HepG2 (cell line): ENCODE data around the gene CMTM3. TPM values are rescaled to one million over a fixed set of nuclear protein-coding genes. Genes with fewer than 3 reads are reported as not detected.

ENCODE experiments used
- ARHGAP35 ChIP-seq: sonication (generic); formaldehyde crosslinking; IDR thresholded peaks from 2 replicates; pipeline ENCODE4 v1.9.0; 2022; ENCODE audit warnings: mild to moderate bottlenecking, inconsistent platforms, moderate library complexity, missing genetic modification reagents, borderline replicate concordance
- ELF3 ChIP-seq: IDR thresholded peaks from 2 replicates; pipeline ENCODE4 v1.6.1; 2016; ENCODE audit warnings: missing genetic modification reagents, missing compliant biosample characterization
- IKZF4 ChIP-seq: sonication (generic); formaldehyde crosslinking; IDR thresholded peaks from 2 replicates; pipeline ENCODE4 v1.5.1; 2020; ENCODE audit warnings: borderline replicate concordance, mild to moderate bottlenecking, low read depth, missing genetic modification reagents; ENCODE audit errors: not compliant biosample characterization
- RBFOX2 ChIP-seq: fragments of 200-400 bp; formaldehyde crosslinking; IDR thresholded peaks from 2 replicates; pipeline ENCODE4 v1.6.1; 2017; ENCODE audit warnings: low read depth, mild to moderate bottlenecking, low read length
- TEAD3 ChIP-seq: optimal IDR thresholded peaks from 2 replicates; pipeline ENCODE3; 2016; ENCODE audit warnings: borderline replicate concordance
- ZFAT ChIP-seq: sonication (generic); formaldehyde crosslinking; conservative IDR thresholded peaks from 2 replicates; pipeline ENCODE4 v1.8.1; 2023; ENCODE audit warnings: missing genetic modification reagents, inconsistent platforms
- ZFP41 ChIP-seq: sonication (generic); formaldehyde crosslinking; IDR thresholded peaks from 2 replicates; pipeline ENCODE4 v1.4.0; 2020; ENCODE audit warnings: mild to moderate bottlenecking, missing genetic modification reagents, borderline replicate concordance
- ZNF224 ChIP-seq: sonication (generic); formaldehyde crosslinking; IDR thresholded peaks from 2 replicates; pipeline ENCODE4 v1.5.0; 2020; ENCODE audit warnings: mild to moderate bottlenecking, missing genetic modification reagents
- ZNF230 ChIP-seq: sonication (generic); formaldehyde crosslinking; IDR thresholded peaks from 2 replicates; pipeline ENCODE4 v1.4.0; 2020; ENCODE audit warnings: mild to moderate bottlenecking, missing genetic modification reagents
- ZNF33A ChIP-seq: sonication (generic); formaldehyde crosslinking; IDR thresholded peaks from 2 replicates; pipeline ENCODE4 v1.5.1; 2020; ENCODE audit warnings: missing genetic modification reagents, mild to moderate bottlenecking, moderate library complexity, borderline replicate concordance
- ZNF629 ChIP-seq: sonication (generic); formaldehyde crosslinking; conservative IDR thresholded peaks from 2 replicates; pipeline ENCODE4 v1.5.0; 2020; ENCODE audit warnings: missing genetic modification reagents
- polyA plus RNA-seq, 8 experiments: library from polyadenylated mRNA; depleted of rRNA in 3 of 8; stranded (reverse) in 7 of 8; unstranded in 1 of 8; fragments of >200 nt; fragmentation: Illumina TruSeq in 4 of 8; extraction: Trizol in 4 of 8; gene quantifications; 2 replicates each; pipeline versions ENCODE4 v1.2.1 to v1.2.3, GENCODE V29; 2011 to 2016; ENCODE audit warnings: low read depth in 4 of 8, missing spikeins in 1 of 8, mixed read lengths in 1 of 8; ENCODE audit not compliant: insufficient read depth in 1 of 8
- total RNA-seq, 5 experiments: library from RNA; depleted of rRNA; stranded (reverse); fragments of >200 nt; fragmentation: Illumina TruSeq; extraction: Trizol; gene quantifications; 2 replicates each; pipeline ENCODE4 v1.2.3, GENCODE V29; 2016; ENCODE audit warnings: low read depth in 1 of 5
- TF ChIP-seq, protein P1 (sequence below): fragments of 450-650 bp; IDR thresholded peaks from 2 replicates; pipeline ENCODE4 v1.6.1; 2017; ENCODE audit warnings: mild to moderate bottlenecking
- TF ChIP-seq, protein P2 (sequence below): IDR thresholded peaks from 2 replicates; pipeline ENCODE4 v1.6.1; 2016; ENCODE audit warnings: mild to moderate bottlenecking, missing biosample characterization, missing genetic modification reagents
- TF ChIP-seq, protein P3 (sequence below): sonication (generic); formaldehyde crosslinking; IDR thresholded peaks from 2 replicates; pipeline ENCODE4 v1.5.0; 2020; ENCODE audit warnings: mild to moderate bottlenecking, missing genetic modification reagents
- TF ChIP-seq, protein P4 (sequence below): IDR thresholded peaks from 2 replicates; pipeline ENCODE4 v1.6.1; 2016; ENCODE audit warnings: missing compliant biosample characterization, missing genetic modification reagents, borderline replicate concordance
- TF ChIP-seq, protein P5 (sequence below): sonication (generic); formaldehyde crosslinking; IDR thresholded peaks from 2 replicates; pipeline ENCODE4 v1.5.0; 2020; ENCODE audit warnings: mild to moderate bottlenecking, missing genetic modification reagents, moderate library complexity
- TF ChIP-seq, protein P6 (sequence below): sonication (generic); formaldehyde crosslinking; conservative IDR thresholded peaks from 2 replicates; pipeline ENCODE4 v1.8.0; 2022; ENCODE audit warnings: low read depth, missing genetic modification reagents

Gene CMTM3
- total and polyA plus RNA-seq, 2 of the 13 experiments (the other 11 are each of a cell fraction or from before 2014, with no cell fraction given): 29.2 to 48.7 TPM

DNA sequence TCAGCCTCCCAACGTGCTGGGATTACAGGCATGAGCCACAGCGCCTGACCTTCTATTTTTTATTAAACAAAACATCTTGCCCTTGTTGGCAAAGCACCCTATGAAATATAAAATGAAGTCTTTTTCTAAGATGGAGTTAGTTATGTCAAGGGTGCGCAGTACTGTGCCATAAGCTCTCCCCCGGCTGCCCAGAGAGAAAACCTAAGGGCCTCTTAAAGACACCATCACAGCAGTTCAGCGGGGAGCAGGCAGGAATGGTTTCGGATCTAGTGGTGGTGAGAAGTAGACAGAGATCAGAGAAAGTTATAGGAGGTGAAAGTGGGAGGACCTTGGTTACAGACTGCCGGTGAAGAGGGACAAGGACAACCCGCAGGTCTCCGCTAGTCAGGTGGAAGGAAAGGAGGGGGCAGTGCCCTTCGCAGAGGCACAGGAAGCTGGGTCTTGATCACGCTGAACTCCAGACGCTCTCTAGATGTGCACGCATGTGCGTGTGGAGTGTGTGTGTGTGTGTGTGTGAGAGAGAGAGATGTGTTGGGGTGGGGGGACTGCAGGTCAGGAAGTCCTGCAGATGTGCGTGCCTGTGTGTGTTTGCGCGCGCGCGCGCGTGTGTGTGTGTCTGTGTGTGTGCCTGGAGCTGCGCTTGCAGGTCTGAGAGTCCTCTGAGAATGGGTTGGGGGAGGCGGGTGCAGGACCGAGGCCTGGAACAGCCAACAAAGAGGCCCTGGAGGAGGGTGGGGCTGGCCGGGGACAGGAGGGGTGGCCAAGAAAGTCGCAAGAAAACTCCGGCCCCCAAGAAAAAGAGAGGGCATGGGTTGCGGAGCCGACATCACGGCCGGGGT, 748 bp upstream of the CMTM3 start (continued):
- peak; percentile 74 for TF ChIP-seq IKZF4 (CRISPR knock-in tag)
- TF ChIP-seq TEAD3 (CRISPR knock-in tag): no peak
- no peak for TF ChIP-seq ARHGAP35 (CRISPR knock-in tag)
- TF ChIP-seq, protein P1, sequence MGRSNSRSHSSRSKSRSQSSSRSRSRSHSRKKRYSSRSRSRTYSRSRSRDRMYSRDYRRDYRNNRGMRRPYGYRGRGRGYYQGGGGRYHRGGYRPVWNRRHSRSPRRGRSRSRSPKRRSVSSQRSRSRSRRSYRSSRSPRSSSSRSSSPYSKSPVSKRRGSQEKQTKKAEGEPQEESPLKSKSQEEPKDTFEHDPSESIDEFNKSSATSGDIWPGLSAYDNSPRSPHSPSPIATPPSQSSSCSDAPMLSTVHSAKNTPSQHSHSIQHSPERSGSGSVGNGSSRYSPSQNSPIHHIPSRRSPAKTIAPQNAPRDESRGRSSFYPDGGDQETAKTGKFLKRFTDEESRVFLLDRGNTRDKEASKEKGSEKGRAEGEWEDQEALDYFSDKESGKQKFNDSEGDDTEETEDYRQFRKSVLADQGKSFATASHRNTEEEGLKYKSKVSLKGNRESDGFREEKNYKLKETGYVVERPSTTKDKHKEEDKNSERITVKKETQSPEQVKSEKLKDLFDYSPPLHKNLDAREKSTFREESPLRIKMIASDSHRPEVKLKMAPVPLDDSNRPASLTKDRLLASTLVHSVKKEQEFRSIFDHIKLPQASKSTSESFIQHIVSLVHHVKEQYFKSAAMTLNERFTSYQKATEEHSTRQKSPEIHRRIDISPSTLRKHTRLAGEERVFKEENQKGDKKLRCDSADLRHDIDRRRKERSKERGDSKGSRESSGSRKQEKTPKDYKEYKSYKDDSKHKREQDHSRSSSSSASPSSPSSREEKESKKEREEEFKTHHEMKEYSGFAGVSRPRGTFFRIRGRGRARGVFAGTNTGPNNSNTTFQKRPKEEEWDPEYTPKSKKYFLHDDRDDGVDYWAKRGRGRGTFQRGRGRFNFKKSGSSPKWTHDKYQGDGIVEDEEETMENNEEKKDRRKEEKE: no peak
- TF ChIP-seq ZNF230 (CRISPR knock-in tag): 0 out of 2 replicates have a peak, but pooled peaks have one; percentile 86
- no peak for TF ChIP-seq RBFOX2
- TF ChIP-seq, protein P2, sequence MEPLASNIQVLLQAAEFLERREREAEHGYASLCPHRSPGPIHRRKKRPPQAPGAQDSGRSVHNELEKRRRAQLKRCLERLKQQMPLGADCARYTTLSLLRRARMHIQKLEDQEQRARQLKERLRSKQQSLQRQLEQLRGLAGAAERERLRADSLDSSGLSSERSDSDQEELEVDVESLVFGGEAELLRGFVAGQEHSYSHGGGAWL (CRISPR knock-in tag): no peak; the same call in 1 of the 2 replicates
- TF ChIP-seq ZNF224 (CRISPR knock-in tag): no peak
- 0 out of 2 replicates have a peak, but pooled peaks have one; percentile 47 for TF ChIP-seq ZFP41 (CRISPR knock-in tag)
- TF ChIP-seq, protein P3, sequence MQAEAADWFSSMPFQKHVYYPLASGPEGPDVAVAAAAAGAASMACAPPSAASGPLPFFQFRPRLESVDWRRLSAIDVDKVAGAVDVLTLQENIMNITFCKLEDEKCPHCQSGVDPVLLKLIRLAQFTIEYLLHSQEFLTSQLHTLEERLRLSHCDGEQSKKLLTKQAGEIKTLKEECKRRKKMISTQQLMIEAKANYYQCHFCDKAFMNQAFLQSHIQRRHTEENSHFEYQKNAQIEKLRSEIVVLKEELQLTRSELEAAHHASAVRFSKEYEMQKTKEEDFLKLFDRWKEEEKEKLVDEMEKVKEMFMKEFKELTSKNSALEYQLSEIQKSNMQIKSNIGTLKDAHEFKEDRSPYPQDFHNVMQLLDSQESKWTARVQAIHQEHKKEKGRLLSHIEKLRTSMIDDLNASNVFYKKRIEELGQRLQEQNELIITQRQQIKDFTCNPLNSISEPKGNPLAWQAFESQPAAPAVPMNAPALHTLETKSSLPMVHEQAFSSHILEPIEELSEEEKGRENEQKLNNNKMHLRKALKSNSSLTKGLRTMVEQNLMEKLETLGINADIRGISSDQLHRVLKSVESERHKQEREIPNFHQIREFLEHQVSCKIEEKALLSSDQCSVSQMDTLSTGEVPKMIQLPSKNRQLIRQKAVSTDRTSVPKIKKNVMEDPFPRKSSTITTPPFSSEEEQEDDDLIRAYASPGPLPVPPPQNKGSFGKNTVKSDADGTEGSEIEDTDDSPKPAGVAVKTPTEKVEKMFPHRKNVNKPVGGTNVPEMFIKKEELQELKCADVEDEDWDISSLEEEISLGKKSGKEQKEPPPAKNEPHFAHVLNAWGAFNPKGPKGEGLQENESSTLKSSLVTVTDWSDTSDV (CRISPR knock-in tag): 0 out of 2 replicates have a peak, but pooled peaks have one; percentile 62
- no peak for TF ChIP-seq ZNF33A (CRISPR knock-in tag)
- TF ChIP-seq, protein P4, sequence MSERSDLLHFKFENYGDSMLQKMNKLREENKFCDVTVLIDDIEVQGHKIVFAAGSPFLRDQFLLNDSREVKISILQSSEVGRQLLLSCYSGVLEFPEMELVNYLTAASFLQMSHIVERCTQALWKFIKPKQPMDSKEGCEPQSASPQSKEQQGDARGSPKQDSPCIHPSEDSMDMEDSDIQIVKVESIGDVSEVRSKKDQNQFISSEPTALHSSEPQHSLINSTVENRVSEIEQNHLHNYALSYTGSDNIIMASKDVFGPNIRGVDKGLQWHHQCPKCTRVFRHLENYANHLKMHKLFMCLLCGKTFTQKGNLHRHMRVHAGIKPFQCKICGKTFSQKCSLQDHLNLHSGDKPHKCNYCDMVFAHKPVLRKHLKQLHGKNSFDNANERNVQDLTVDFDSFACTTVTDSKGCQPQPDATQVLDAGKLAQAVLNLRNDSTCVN (CRISPR knock-in tag): peak; percentile 84
- TF ChIP-seq, protein P5, sequence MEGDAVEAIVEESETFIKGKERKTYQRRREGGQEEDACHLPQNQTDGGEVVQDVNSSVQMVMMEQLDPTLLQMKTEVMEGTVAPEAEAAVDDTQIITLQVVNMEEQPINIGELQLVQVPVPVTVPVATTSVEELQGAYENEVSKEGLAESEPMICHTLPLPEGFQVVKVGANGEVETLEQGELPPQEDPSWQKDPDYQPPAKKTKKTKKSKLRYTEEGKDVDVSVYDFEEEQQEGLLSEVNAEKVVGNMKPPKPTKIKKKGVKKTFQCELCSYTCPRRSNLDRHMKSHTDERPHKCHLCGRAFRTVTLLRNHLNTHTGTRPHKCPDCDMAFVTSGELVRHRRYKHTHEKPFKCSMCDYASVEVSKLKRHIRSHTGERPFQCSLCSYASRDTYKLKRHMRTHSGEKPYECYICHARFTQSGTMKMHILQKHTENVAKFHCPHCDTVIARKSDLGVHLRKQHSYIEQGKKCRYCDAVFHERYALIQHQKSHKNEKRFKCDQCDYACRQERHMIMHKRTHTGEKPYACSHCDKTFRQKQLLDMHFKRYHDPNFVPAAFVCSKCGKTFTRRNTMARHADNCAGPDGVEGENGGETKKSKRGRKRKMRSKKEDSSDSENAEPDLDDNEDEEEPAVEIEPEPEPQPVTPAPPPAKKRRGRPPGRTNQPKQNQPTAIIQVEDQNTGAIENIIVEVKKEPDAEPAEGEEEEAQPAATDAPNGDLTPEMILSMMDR (CRISPR knock-in tag): peak; percentile 28; the same call in 1 of the 2 replicates
- TF ChIP-seq ZNF629 (CRISPR knock-in tag): peak; percentile 21; the same call in 1 of the 2 replicates
- TF ChIP-seq ELF3 (CRISPR knock-in tag): no peak
- TF ChIP-seq ZFAT: no peak
- TF ChIP-seq, protein P6, sequence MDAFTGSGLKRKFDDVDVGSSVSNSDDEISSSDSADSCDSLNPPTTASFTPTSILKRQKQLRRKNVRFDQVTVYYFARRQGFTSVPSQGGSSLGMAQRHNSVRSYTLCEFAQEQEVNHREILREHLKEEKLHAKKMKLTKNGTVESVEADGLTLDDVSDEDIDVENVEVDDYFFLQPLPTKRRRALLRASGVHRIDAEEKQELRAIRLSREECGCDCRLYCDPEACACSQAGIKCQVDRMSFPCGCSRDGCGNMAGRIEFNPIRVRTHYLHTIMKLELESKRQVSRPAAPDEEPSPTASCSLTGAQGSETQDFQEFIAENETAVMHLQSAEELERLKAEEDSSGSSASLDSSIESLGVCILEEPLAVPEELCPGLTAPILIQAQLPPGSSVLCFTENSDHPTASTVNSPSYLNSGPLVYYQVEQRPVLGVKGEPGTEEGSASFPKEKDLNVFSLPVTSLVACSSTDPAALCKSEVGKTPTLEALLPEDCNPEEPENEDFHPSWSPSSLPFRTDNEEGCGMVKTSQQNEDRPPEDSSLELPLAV (CRISPR knock-in tag): no peak
